ENCODE data around the gene CLCA2.
A peak's percentile ranks its signal among the peaks of the same experiment; 100 is the strongest.

The CLCA2 gene

GRCh38 chr1:86395751-86396497 lies 28.0 kb upstream of the CLCA2 start, which contains the start of gene ODF2L (continued):
- TF ChIP-seq ZBTB10 (tag by site-specific recombination; IDR thresholded peaks at IDR 0.05) = peak; percentile 26; the same call in 1 of the 2 replicates
- TF ChIP-seq KLF8 (tag by site-specific recombination; IDR thresholded peaks at IDR 0.05) = peak; percentile 39; the same call in 1 of the 2 replicates
- TF ChIP-seq, protein P1, sequence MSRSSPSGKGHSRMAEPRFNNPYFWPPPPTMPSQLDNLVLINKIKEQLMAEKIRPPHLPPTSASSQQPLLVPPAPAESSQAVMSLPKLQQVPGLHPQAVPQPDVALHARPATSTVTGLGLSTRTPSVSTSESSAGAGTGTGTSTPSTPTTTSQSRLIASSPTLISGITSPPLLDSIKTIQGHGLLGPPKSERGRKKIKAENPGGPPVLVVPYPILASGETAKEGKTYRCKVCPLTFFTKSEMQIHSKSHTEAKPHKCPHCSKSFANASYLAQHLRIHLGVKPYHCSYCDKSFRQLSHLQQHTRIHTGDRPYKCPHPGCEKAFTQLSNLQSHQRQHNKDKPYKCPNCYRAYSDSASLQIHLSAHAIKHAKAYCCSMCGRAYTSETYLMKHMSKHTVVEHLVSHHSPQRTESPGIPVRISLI (tag by site-specific recombination; IDR thresholded peaks at IDR 0.05) = peak; percentile 98
- peak; percentile 83 for TF ChIP-seq ZNF600 (tag by site-specific recombination; IDR thresholded peaks at IDR 0.05)
- TF ChIP-seq ZXDB (tag by site-specific recombination; IDR thresholded peaks at IDR 0.05) = 0 out of 2 replicates have a peak, but pooled peaks have one; percentile 11
- TF ChIP-seq KLF7 (tag by site-specific recombination; IDR thresholded peaks at IDR 0.05; ENCODE audit: borderline replicate concordance) = 0 out of 2 replicates have a peak, but pooled peaks have one; percentile 9
- TF ChIP-seq CTCF (tag by site-specific recombination; IDR thresholded peaks at IDR 0.05) = peak; percentile 15; the same call in 1 of the 2 replicates
- TF ChIP-seq ZNF76 (tag by site-specific recombination; IDR thresholded peaks at IDR 0.05; ENCODE audit: borderline replicate concordance, low read depth) = peak; percentile 31; the same call in 1 of the 2 replicates
- TF ChIP-seq ZNF341 (tag by site-specific recombination; IDR thresholded peaks at IDR 0.05; ENCODE audit: low read depth) = peak; percentile 49
- peak; percentile 82 for TF ChIP-seq ZBTB8A (tag by site-specific recombination; IDR thresholded peaks at IDR 0.05)
- no peak for TF ChIP-seq SALL2 (tag by site-specific recombination; IDR thresholded peaks at IDR 0.05; ENCODE audit: borderline replicate concordance)
- TF ChIP-seq ZBTB17 (tag by site-specific recombination; IDR thresholded peaks at IDR 0.05) = peak; percentile 74
- TF ChIP-seq ZNF704 (tag by site-specific recombination; IDR thresholded peaks at IDR 0.05) = no peak
- TF ChIP-seq, protein P2, sequence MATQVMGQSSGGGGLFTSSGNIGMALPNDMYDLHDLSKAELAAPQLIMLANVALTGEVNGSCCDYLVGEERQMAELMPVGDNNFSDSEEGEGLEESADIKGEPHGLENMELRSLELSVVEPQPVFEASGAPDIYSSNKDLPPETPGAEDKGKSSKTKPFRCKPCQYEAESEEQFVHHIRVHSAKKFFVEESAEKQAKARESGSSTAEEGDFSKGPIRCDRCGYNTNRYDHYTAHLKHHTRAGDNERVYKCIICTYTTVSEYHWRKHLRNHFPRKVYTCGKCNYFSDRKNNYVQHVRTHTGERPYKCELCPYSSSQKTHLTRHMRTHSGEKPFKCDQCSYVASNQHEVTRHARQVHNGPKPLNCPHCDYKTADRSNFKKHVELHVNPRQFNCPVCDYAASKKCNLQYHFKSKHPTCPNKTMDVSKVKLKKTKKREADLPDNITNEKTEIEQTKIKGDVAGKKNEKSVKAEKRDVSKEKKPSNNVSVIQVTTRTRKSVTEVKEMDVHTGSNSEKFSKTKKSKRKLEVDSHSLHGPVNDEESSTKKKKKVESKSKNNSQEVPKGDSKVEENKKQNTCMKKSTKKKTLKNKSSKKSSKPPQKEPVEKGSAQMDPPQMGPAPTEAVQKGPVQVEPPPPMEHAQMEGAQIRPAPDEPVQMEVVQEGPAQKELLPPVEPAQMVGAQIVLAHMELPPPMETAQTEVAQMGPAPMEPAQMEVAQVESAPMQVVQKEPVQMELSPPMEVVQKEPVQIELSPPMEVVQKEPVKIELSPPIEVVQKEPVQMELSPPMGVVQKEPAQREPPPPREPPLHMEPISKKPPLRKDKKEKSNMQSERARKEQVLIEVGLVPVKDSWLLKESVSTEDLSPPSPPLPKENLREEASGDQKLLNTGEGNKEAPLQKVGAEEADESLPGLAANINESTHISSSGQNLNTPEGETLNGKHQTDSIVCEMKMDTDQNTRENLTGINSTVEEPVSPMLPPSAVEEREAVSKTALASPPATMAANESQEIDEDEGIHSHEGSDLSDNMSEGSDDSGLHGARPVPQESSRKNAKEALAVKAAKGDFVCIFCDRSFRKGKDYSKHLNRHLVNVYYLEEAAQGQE (tag by site-specific recombination; IDR thresholded peaks at IDR 0.05) = no peak
- TF ChIP-seq ZBTB44 (tag by site-specific recombination; IDR thresholded peaks at IDR 0.05) = no peak
- peak; percentile 30 for TF ChIP-seq ZIC2 (tag by site-specific recombination; IDR thresholded peaks at IDR 0.05)
- TF ChIP-seq ZNF311 (tag by site-specific recombination; IDR thresholded peaks at IDR 0.05; ENCODE audit: borderline replicate concordance) = no peak
- TF ChIP-seq ZNF514 (tag by site-specific recombination; IDR thresholded peaks at IDR 0.05) = no peak
- no peak for TF ChIP-seq ZNF202 (tag by site-specific recombination; IDR thresholded peaks at IDR 0.05; ENCODE audit: borderline replicate concordance)
- 0 out of 2 replicates have a peak, but pooled peaks have one; percentile 33 for TF ChIP-seq INSM2 (tag by site-specific recombination; IDR thresholded peaks at IDR 0.05)
- peak; percentile 66 for TF ChIP-seq ZNF366 (tag by site-specific recombination; conservative IDR thresholded peaks at IDR 0.05)
- peak; percentile 42 for TF ChIP-seq SP7 (tag by site-specific recombination; IDR thresholded peaks at IDR 0.05)
- TF ChIP-seq SETDB1 (IDR thresholded peaks at IDR 0.05; ENCODE audit: insufficient read length, low read length) = no peak
- TF ChIP-seq YY1 (tag by site-specific recombination; IDR thresholded peaks at IDR 0.05) = peak; percentile 44; the same call in 1 of the 2 replicates
- TF ChIP-seq ZNF558 (tag by site-specific recombination; IDR thresholded peaks at IDR 0.05) = no peak
